RPMI8226 (cell line): ENCODE measurements around the gene PRKCQ.

Experiments used
- DNase-seq: peaks from one replicate; pipeline ENCODE4 v3.0.0-alpha.2; 2015

Gene PRKCQ

GRCh38 chr10:6579904-6580278 lies at the start of gene PRKCQ:
Gene PRKCQ (minus strand): TSS chr10:6580276. CDS start chr10:6515135, 65,141 bp downstream.
- no peak for DNase-seq

- no peak for DNase-seq
Measured at GRCh38 chr10:6625428-6625827, 45.4 kb upstream of the PRKCQ start.

- DNase-seq: no peak
Measured at GRCh38 chr10:6624392-6624791, 44.3 kb upstream of the PRKCQ start.

- no peak for DNase-seq
Measured at GRCh38 chr10:6622921-6623320, 42.8 kb upstream of the PRKCQ start.

GRCh38 chr10:6621536-6621935 lies 41.5 kb upstream of the PRKCQ start:
- no peak for DNase-seq

GRCh38 chr10:6619660-6620059 lies 39.6 kb upstream of the PRKCQ start:
- DNase-seq: no peak

- DNase-seq: no peak
Measured at GRCh38 chr10:6618340-6618739, 38.3 kb upstream of the PRKCQ start.

- DNase-seq: no peak
Measured at GRCh38 chr10:6617309-6618076, 37.4 kb upstream of the PRKCQ start.

- no peak for DNase-seq
Measured at GRCh38 chr10:6615971-6616370, 35.9 kb upstream of the PRKCQ start.

GRCh38 chr10:6612371-6612770 lies 32.3 kb upstream of the PRKCQ start:
- no peak for DNase-seq

GRCh38 chr10:6610647-6611046 lies 30.6 kb upstream of the PRKCQ start:
- no peak for DNase-seq

- DNase-seq: no peak
Measured at GRCh38 chr10:6609625-6610024, 29.5 kb upstream of the PRKCQ start.

GRCh38 chr10:6607778-6608177 lies 27.7 kb upstream of the PRKCQ start:
- no peak for DNase-seq

- no peak for DNase-seq
Measured at GRCh38 chr10:6607182-6607581, 27.1 kb upstream of the PRKCQ start.

- DNase-seq: no peak
Measured at GRCh38 chr10:6603142-6604125, 23.4 kb upstream of the PRKCQ start.

- DNase-seq: no peak
Measured at GRCh38 chr10:6602700-6603084, 22.6 kb upstream of the PRKCQ start.

GRCh38 chr10:6602026-6602699 lies 22.1 kb upstream of the PRKCQ start:
- no peak for DNase-seq

- no peak for DNase-seq
Measured at GRCh38 chr10:6601246-6601805, 21.2 kb upstream of the PRKCQ start.

- DNase-seq: no peak
Measured at GRCh38 chr10:6600224-6600987, 20.3 kb upstream of the PRKCQ start.

- DNase-seq: no peak
Measured at GRCh38 chr10:6598679-6599078, 18.6 kb upstream of the PRKCQ start.

- no peak for DNase-seq
Measured at GRCh38 chr10:6597478-6597877, 17.4 kb upstream of the PRKCQ start.

GRCh38 chr10:6595499-6595898 lies 15.4 kb upstream of the PRKCQ start:
- DNase-seq: no peak
